ENCODE measurements around the gene ZNF524. TPM values are rescaled to one million over a fixed set of nuclear protein-coding genes. Genes with fewer than 3 reads are reported as not detected.
A peak's percentile ranks its signal among the peaks of the same experiment; 100 is the strongest.

The ZNF524 gene
- total RNA-seq, 2 donors from 2014 or later, result 29.7 to 45.4 TPM

DNA sequence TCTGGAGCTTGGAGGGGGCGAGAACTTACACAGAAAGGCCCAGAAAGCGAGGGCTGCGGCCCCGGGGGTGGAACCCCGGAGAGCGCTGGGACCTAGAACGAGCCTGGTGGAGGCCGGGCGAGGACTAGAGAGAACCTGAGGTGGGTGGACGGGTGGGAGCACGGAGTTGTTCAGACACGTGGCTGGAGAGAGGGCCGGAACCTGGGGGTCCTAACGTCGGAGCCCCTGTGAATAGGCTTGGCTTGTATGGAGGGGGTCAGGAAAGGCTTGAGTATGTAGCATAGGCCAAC, 43.7 kb downstream of the ZNF524 start:
- peaks cover 70% of the 10 kb centered on the region for H3K4me1 ChIP-seq
- DNase-seq (no peak), ATAC-seq (no peak)
- TF ChIP-seq, protein P1, sequence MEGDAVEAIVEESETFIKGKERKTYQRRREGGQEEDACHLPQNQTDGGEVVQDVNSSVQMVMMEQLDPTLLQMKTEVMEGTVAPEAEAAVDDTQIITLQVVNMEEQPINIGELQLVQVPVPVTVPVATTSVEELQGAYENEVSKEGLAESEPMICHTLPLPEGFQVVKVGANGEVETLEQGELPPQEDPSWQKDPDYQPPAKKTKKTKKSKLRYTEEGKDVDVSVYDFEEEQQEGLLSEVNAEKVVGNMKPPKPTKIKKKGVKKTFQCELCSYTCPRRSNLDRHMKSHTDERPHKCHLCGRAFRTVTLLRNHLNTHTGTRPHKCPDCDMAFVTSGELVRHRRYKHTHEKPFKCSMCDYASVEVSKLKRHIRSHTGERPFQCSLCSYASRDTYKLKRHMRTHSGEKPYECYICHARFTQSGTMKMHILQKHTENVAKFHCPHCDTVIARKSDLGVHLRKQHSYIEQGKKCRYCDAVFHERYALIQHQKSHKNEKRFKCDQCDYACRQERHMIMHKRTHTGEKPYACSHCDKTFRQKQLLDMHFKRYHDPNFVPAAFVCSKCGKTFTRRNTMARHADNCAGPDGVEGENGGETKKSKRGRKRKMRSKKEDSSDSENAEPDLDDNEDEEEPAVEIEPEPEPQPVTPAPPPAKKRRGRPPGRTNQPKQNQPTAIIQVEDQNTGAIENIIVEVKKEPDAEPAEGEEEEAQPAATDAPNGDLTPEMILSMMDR (IDR thresholded peaks at IDR 0.05), result no peak
- no peak for TF ChIP-seq POLR2A (IDR thresholded peaks at IDR 0.05)
- H3K4me3 ChIP-seq, result peak overlapping the region; percentile 90 to 96
- WGBS, 2 donors, result 0% methylated on average over 15 of the region's 15 CpGs
- peak overlapping the region; percentile 58 to 93 (median 84) for H3K27ac ChIP-seq
- intact Hi-C loops (cut with DNase I), result no loop called here
- H3K36me3 ChIP-seq (replicated peaks in 1 of 2; ENCODE audit: insufficient read depth in 1 of 2, low read depth in 2 of 2), result no peaks in the 10 kb centered on the region
- no peaks in the 10 kb centered on the region for H3K27me3 ChIP-seq
- H3K9me3 ChIP-seq, result no peaks in the 10 kb centered on the region

DNA sequence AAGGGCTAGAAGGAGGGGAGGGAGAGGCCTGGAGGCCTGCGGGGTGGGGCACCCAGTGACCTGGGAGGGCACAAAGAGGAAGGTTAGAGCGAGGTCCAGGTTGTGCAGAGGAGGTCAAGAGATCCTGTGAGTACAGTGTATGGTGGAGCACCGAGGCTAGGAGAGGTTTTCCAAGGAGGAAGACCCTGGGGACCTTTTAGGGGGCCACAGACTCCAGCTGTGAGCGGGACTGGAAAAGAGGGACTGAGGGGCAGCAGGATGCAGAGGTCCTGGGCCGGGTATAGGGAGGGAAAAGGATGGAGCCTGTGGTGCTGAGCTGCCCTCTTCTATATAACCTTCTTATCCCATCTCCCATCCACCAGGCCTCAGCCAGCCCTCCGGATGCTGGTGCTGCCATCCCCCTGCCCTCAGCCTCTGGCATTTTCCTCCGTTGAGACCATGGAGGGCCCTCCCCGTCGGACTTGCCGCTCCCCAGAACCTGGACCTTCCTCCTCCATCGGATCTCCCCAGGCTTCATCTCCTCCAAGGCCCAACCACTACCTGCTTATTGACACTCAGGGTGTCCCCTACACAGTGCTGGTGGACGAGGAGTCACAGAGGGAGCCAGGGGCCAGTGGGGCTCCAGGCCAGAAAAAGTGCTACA, 44.2 kb downstream of the ZNF524 start:
- H3K27ac ChIP-seq, result peak overlapping the region in 3 of 4 donors; percentile 77 to 93 (median 91)
- no peaks in the 10 kb centered on the region for H3K9me3 ChIP-seq
- intact Hi-C loops (cut with DNase I), result no loop called here
- H3K4me3 ChIP-seq, result peak overlapping the region; percentile 90 to 96
- H3K27me3 ChIP-seq, result no peaks in the 10 kb centered on the region
- ATAC-seq (no peak), DNase-seq (no peak)
- WGBS, 2 donors, result 38 to 53% methylated on average over 12 of the region's 12 CpGs
- peaks cover 72% of the 10 kb centered on the region for H3K4me1 ChIP-seq
- TF ChIP-seq POLR2A (IDR thresholded peaks at IDR 0.05), result no peak
- TF ChIP-seq, protein P1 (IDR thresholded peaks at IDR 0.05), result no peak
- no peaks in the 10 kb centered on the region for H3K36me3 ChIP-seq (replicated peaks in 1 of 2; ENCODE audit: insufficient read depth in 1 of 2, low read depth in 2 of 2)

DNA sequence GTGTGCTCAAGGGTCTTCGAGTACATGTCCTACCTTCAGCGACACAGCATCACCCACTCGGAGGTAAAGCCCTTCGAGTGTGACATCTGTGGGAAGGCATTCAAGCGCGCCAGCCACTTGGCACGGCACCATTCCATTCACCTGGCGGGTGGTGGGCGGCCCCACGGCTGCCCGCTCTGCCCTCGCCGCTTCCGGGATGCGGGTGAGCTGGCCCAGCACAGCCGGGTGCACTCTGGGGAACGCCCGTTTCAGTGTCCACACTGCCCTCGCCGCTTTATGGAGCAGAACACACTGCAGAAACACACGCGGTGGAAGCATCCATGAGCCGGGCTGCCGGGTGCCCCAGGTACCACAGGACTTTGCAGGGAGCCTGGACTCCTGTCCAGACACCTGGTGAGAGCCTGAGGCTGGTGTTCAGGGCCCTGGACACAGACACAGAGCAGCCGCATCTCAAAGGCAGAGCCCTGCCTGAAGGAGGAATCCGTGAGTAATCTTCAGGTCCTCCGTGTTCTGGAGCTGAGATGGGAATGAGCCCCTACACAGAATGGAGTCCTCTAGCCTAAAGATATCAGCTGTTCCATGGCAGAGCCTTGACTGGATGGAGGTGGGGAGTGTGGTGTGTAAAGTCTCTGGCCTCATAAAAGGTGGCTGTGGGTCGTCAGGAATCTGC, 44.9 kb downstream of the ZNF524 start:
- TF ChIP-seq POLR2A (IDR thresholded peaks at IDR 0.05), result no peak
- TF ChIP-seq, protein P1 (IDR thresholded peaks at IDR 0.05), result no peak
- Histone ChIP-seq H3K9me3 (no peaks in the 10 kb centered on the region), H3K36me3 (replicated peaks in 1 of 2; ENCODE audit: insufficient read depth in 1 of 2, low read depth in 2 of 2) (no peaks in the 10 kb centered on the region), H3K27ac (no peak overlapping the region), H3K27me3 (no peaks in the 10 kb centered on the region), H3K4me3 (no peak overlapping the region), H3K4me1 (peaks cover 66% of the 10 kb centered on the region)
- WGBS, 2 donors, result 63 to 78% methylated on average over 3 to 25 of the region's 28 CpGs
- intact Hi-C loops (cut with DNase I), result no loop called here
- ATAC-seq, result no peak
- no peak for DNase-seq

DNA sequence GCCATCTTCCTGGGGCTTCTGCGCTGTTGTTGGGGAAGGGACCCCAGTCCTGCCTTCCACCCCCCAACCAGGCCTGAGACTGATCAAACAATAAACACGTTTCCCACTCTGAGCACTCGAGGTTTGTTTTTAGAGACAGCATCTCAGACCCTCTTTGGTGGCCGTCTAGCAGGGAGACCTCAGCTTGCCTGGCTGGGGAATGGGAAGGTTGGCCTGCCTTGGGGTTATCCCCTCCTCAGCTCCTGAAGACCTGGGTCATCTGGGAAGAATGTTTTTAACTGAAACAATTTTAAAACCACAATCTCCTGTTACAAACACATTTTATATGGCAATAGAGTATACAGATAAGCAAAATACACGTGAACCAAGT, 45.4 kb downstream of the ZNF524 start:
- 51 to 61% methylated on average over 5 of the region's 5 CpGs for WGBS, 2 donors

More for the DNA sequence above, 45.4 kb downstream of the ZNF524 start:
- no peak overlapping the region for H3K4me3 ChIP-seq
- DNase-seq (no peak), ATAC-seq (no peak)
- H3K4me1 ChIP-seq, result peaks cover 61% of the 10 kb centered on the region
- H3K36me3 ChIP-seq (replicated peaks in 1 of 2; ENCODE audit: insufficient read depth in 1 of 2, low read depth in 2 of 2), result no peaks in the 10 kb centered on the region
- H3K27me3 ChIP-seq, result no peaks in the 10 kb centered on the region
- no peak for TF ChIP-seq POLR2A (IDR thresholded peaks at IDR 0.05)
- TF ChIP-seq, protein P1 (IDR thresholded peaks at IDR 0.05), result no peak
- no peaks in the 10 kb centered on the region for H3K9me3 ChIP-seq
- intact Hi-C loops (cut with DNase I), result no loop called here
- H3K27ac ChIP-seq, result no peak overlapping the region

Measured in body of pancreas (tissue), 4 donors.